Epidermal melanocyte (primary cell): ENCODE data around the gene ZNF688.
"Not testable (repeated sequence)": the region's sequence is repeated elsewhere in the genome, so short reads cannot be mapped to it uniquely, and the experiment has no call there.

ENCODE experiments used
- DNase-seq: peaks from one replicate; pipeline ENCODE4 v3.0.0; 2011; ENCODE audit warnings: low spot score; ENCODE audit not compliant: insufficient read length

ZNF688 gene

DNA sequence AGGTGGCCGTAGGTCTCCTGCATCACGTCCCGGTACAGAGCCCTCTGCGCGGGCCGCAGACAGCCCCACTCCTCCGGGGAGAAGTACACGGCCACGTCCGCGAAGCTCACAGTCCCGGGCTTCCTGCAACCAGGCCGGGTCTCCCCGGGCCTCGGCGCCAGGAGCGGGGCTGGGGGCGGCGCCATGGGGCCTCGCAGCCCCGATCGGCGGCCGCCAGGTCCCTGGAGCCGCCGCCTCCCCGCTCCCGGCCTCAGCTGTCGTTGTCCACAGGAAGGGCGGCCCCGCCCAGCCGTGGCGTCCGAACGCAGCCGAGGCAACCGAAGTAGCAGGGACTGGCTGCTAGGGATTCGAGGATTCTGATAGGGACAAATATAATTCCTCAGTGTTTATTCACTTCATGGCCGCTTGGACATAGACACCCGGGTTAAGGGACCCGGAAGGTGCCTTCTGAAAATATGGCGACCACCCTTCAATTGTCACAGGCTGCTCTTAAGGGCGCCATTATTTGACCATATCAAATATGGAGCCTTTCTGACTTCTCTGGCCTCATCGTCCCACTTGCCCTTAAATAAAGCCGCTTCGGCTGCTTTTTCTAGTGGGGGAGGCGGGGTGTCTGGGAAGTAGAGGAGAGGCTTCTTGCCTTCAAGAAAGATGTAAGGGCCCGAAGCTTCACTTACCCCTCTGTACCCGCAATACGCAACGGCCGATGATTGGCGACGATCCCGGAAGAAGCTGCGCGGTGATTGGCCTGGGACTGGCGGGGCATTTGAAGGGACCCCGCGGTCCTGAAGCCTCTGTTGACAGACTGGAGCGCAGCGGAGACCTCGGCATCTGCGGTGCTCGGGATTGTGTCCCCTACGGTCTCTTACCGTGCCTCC lies at the start of gene ZNF688:
TSS of gene ZNF688 (minus strand) at position 270 of the 878 bp plus-strand sequence. CDS start at position 185, 85 bp downstream.
- peak; percentile 98 for DNase-seq

DNA sequence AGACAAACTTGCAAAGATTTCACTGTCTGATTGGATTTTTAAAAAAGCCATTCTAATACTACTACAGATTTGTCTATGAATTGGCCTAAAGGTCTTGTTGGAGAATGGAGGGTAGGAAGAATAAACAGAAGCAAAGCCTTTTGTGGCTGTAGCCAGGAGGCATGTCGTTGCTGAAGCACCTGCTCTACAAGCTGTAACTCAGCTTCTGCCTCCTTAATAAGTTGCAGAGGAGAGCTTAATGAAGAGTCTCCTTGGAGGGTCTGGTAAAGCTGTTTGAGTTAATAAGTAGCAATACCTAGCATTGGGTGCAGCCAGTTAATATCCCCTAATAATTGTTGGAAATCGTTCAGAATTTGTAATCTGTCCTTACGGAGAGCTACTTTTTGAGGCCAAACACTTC lies 48.7 kb upstream of the ZNF688 start:
- DNase-seq = no peak

GRCh38 chr16:30619638-30620037 lies 48.1 kb upstream of the ZNF688 start:
- DNase-seq = no peak

DNA sequence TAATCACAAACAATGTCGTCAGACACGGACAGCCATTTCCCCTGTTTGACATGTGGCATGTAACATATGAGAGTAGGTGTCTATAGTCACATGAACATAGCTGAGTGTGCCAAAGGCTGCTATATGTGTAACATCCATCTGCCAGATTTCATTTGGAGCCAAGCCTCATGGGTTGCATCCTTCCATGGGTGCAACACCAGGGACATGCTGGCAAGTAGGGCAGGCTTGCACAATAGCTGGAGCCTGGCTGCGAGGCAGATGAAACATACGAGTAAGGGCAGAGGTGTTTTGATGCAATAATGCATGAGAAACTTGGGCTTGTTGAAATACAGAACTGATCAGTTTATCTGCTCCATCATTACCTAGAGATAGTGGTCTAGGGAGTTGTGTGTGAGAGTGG lies 47.7 kb upstream of the ZNF688 start:
- no peak for DNase-seq

DNA sequence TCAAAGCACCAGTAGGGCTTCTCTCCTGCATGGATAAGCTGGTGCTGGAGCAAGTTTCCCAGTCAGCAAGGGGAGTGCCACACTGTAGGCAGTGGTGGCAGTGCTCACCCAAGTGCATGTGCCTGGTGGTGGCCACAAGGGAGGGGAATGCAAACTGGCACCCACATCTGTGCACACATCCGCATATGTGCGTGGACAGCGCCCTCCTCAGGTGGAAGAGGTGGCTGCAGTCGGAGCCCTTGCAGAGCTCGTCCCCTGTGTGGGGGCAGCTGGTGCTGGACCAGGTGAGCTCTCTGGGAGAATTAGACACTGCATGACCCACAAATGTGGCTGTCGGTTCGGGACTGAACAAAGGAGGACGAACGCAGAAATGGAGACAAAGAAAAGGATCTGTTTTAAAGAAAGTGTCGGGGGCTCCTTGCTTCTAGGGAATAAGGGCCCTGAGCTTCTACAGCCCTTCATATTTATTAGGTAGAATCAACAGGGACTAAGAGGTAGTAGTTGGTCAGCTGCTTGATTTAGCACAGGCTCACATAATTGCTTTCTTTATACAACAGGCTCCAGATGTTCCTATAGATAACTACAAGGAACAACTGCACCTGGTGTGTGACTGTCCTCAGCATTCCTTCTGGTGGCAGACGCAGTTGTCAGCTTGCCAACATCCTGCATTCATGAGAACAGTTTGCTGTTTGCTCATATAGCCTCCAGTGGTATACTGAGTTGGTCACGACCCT lies 44.0 kb upstream of the ZNF688 start:
- DNase-seq = no peak

DNA sequence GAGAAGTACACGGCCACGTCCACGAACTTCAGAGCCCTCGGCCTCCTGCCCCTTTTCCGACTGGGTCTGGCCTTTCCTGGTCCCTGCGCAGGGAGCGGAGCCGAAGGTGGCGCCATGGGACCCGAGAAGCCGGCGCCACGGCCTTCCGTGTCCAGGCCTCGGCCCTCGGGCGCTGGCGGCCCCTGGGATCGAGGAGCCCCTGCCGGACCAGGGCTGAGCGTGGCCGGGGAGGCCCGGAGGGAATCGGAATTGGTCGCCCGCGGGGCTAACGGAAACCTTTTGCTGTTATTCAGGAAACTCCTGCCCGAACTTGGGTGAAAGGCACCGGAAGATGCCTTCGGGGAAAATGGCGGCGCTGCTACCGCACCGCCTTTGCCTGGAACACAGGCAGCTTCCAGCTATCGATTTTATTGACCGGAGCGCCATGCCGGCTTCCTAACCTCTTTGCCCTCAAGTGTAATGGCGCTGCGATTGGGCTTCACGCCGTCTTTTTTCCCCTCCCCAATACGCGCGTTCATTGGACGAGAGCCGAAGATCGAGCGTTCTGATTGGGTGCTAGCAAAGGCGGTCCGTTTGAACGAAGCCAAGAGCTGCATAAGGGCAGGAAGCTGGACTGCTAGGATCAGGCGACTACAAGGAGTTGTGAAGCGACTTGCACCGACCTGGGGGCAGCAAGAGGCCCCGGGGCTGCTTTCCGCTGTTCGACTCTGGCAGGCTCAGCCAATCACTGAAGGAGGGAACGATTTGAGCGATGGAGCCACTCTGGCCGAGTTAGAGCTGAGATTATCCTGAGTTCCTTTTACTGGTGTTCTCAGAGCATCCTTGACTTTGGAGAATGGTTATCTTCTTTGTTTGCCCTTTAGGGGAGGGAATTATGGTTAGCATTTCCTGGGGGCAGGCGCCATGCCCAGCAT lies 38.7 kb upstream of the ZNF688 start, which contains the start of gene ZNF689:
TSS of gene ZNF689 (minus strand) at position 464 of the 914 bp plus-strand sequence. CDS start at position 116, 348 bp downstream.
- peak; percentile 98 for DNase-seq

- DNase-seq = peak; percentile 42
Observed at GRCh38 chr16:30609002-30609925, 37.8 kb upstream of the ZNF688 start.

GRCh38 chr16:30606004-30606403 lies 34.5 kb upstream of the ZNF688 start:
- DNase-seq = no peak

DNA sequence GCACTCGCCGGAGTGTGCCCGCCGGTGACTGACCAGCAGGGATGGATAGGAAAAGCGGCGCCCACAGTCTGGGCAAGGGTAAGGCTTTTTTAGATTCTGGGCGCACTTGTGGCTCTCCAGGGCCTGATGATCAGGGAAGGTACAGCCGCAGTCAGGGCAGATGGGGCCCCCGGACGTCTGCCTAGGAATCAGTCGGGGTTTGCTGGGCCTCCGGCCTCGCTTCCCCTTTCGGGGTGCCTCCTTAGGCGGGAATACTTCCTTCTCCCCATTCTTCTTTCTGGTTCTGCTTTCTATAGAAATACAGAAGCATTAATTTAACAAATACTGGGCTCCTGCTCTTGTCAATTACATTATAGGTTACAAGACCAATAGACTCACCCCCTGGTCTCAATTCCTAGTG lies 33.6 kb upstream of the ZNF688 start:
- no peak for DNase-seq

GRCh38 chr16:30604316-30604947 lies 32.9 kb upstream of the ZNF688 start:
- no peak for DNase-seq

- DNase-seq = no peak
Observed at GRCh38 chr16:30603945-30604315, 32.4 kb upstream of the ZNF688 start.

DNA sequence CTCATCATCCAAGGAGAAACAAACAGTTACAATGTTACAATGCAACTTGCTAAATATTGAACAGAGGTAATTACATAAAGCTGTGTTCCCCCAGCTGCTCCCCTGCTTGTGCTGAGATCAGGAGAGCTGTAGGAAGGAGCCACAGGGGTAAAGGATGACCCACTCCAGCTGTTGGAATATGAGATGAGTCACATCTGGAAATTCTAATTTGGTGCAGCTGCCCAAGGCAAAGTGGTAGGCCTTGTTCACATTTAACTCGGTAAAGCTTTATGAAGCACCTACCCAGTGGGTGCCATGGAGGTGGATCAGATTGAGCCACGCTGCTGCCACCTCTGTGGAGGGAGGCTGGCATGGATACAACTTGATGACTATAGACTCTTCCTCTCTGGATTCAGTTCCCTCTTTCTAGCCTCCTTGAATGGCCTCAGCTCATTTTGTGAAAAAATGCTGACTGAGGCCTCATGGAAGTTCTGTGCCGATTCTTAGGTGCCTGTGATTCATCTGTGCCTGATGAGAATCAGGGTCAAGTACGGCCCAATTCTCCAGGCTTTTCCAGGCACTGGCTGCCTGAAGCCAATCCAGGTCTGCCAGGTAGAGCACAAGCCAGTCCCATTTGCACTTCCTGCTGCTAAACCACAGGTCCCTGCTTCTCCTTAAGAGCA lies 31.2 kb upstream of the ZNF688 start:
- DNase-seq = no peak

DNA sequence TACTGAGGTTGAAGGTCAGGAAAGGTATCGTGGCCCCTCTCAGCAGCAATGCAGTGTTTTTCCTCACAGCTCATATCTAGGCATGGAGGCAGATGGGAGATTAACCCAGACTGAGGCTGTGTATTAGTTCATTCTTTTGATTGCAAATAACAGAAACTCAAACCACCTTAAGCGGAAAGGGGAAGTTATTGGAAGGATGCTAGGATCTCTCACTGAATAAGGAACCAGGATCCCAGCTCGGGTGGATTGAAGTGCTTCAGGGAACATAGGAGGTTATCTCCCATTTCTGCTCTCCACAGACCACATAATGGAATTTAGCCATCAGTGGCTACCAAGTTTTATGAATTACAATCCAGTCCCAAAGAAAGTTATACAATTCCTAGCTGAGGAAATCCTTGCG lies 30.5 kb upstream of the ZNF688 start:
- DNase-seq = no peak

GRCh38 chr16:30600929-30601328 lies 29.4 kb upstream of the ZNF688 start:
- DNase-seq = no peak

DNA sequence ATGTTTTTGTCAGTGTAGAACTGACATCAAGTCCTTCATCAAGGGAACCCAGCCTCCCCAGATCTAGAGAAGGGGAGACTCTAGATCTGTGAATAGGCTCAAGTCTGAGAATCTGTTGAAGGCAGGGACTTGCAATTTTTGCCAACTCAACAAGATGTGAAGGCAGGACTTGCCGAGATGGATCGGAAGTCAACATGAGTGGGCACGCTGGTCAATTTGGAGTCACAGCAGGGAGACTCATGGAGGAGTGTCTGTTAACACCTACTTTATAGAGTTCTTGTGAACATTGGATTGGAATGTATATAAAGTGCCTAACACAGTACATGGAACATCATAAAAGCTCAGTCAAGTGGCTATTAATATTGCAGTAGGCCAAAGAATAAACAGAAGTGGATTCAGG lies 28.7 kb upstream of the ZNF688 start:
- DNase-seq = no peak

GRCh38 chr16:30592871-30593270 lies 21.4 kb upstream of the ZNF688 start:
- no peak for DNase-seq

DNA sequence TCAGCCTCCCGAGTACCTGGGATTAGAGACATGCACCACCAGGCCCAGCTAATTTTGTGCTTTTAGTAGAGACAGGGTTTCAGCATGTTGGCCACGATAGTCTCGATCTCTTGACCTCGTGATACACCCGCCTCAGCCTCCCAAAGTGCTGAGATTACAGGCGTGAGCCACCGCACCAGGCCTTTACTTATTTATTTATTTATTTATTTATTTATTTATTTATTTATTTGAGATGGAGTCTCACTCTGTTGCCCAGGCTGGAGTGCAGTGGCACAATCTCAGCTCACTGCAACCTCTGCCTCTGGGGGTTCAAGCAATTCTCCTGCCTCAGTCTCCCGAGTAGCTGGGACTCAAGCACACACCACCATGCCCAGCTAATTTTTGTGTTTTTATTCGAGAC lies 19.4 kb upstream of the ZNF688 start:
- not testable (repeated sequence) for DNase-seq

DNA sequence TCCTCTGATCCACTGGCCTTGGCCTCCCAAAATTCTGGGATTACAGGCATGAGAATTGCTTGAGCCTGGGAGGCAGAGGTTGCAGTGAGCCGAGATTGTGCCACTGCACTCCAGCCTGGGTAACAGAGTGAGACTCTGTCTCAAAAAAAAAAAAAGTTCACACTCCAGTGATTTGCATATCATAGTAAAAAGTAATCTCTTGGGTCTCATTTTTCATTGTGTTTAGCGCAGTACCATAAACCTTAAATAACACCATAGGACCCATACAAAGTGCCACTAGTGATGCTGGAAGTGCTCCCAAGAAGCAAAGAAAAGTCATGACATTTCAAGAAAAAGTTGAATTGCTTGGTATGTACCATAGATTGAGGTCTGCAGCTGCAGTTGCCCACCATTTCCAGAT lies 18.1 kb upstream of the ZNF688 start:
- DNase-seq = not testable (repeated sequence)

GRCh38 chr16:30588651-30589050 lies 17.1 kb upstream of the ZNF688 start:
- DNase-seq = no peak
